NK-92 (cell line): Measurements from ENCODE around the gene ITIH2.
"Not testable (repeated sequence)": the region's sequence is repeated elsewhere in the genome, so short reads cannot be mapped to it uniquely, and the experiment has no call there.

Experiments used
- DNase-seq: peaks from one replicate; lab custom pipeline; 2025; ENCODE audit not compliant: unreplicated experiment; lab: John Stamatoyannopoulos, UW

Gene ITIH2

GRCh38 chr10:7703140-7703539, at the start of gene ITIH2:
ITIH2 (plus strand) TSS chr10:7703316; CDS start chr10:7703435, 119 bp downstream.
- DNase-seq: no peak

GRCh38 chr10:7657079-7657478, 46.0 kb upstream of the ITIH2 start:
- not testable (repeated sequence) for DNase-seq

GRCh38 chr10:7657552-7657951, 45.6 kb upstream of the ITIH2 start:
- DNase-seq: no peak

GRCh38 chr10:7659560-7659959, 43.6 kb upstream of the ITIH2 start:
- DNase-seq: no peak

GRCh38 chr10:7662522-7662921, 40.6 kb upstream of the ITIH2 start:
- no peak for DNase-seq

- DNase-seq: no peak
These were observed 38.4 kb upstream of the ITIH2 start for GRCh38 chr10:7664707-7665106.

- DNase-seq: no peak
These were observed 37.3 kb upstream of the ITIH2 start for GRCh38 chr10:7665767-7666166.

GRCh38 chr10:7666253-7667023, 36.7 kb upstream of the ITIH2 start, which contains the start of gene ITIH5:
ITIH5 (minus strand) TSS chr10:7666966; CDS start chr10:7666892, 74 bp downstream.
- DNase-seq: no peak

- no peak for DNase-seq
These were observed 35.6 kb upstream of the ITIH2 start for GRCh38 chr10:7667262-7668141.

GRCh38 chr10:7670157-7670556, 33.0 kb upstream of the ITIH2 start:
- no peak for DNase-seq

GRCh38 chr10:7672341-7673134, 30.6 kb upstream of the ITIH2 start:
- DNase-seq: no peak

- DNase-seq: no peak
These were observed 23.9 kb upstream of the ITIH2 start for GRCh38 chr10:7679256-7679655.

GRCh38 chr10:7680078-7680477, 23.0 kb upstream of the ITIH2 start:
- DNase-seq: not testable (repeated sequence)

GRCh38 chr10:7686351-7687171, 16.6 kb upstream of the ITIH2 start:
- DNase-seq: no peak

- no peak for DNase-seq
These were observed 15.7 kb upstream of the ITIH2 start for GRCh38 chr10:7687228-7687907.

- no peak for DNase-seq
These were observed 13.5 kb upstream of the ITIH2 start for GRCh38 chr10:7689591-7689990.

GRCh38 chr10:7690885-7691597, 12.1 kb upstream of the ITIH2 start:
- not testable (repeated sequence) for DNase-seq

- DNase-seq: not testable (repeated sequence)
These were observed 10.7 kb upstream of the ITIH2 start for GRCh38 chr10:7692368-7692767.

- not testable (repeated sequence) for DNase-seq
These were observed 9.9 kb upstream of the ITIH2 start for GRCh38 chr10:7693194-7693593.
